ENCODE measurements around the gene KIF26B. TPM values are rescaled to one million over a fixed set of nuclear protein-coding genes. Genes with fewer than 3 reads are reported as not detected.

KIF26B gene
- polyA plus RNA-seq, 1 donor (not counting 4 experiments of a cell fraction or from before 2014, with no cell fraction given): 0.58 TPM

- Histone ChIP-seq H3K4me3 (ENCODE audit: control insufficient read depth in 2 of 3, extremely low read depth in 1 of 3, insufficient read depth in 2 of 3, low read depth in 1 of 3, low read length in 3 of 3) (no peak overlapping the region), H3K4me1 (ENCODE audit: control insufficient read depth, extremely low read depth, insufficient read depth, low read length) (no peaks in the 10 kb centered on the region), H3K9ac (ENCODE audit: control insufficient read depth, extremely low read depth, insufficient read depth, low read length) (no peak overlapping the region), H3K36me3 (ENCODE audit: control insufficient read depth in 2 of 2, extremely low read depth in 1 of 2, insufficient read depth in 2 of 2, low read length in 2 of 2) (no peaks in the 10 kb centered on the region), H3K9me1 (ENCODE audit: control insufficient read depth, extremely low read depth, insufficient read depth, low read length) (no peaks in the 10 kb centered on the region), H3K9me3 (ENCODE audit: control insufficient read depth, low read depth, low read length) (no peaks in the 10 kb centered on the region), H4K20me1 (ENCODE audit: control insufficient read depth, extremely low read depth, insufficient read depth, low read length) (no peaks in the 10 kb centered on the region), H3K27ac (ENCODE audit: control insufficient read depth, insufficient read depth, low read length) (no peak overlapping the region), H3K27me3 (ENCODE audit: control insufficient read depth, extremely low read depth, insufficient read depth, low read length) (no peaks in the 10 kb centered on the region), H2AFZ (ENCODE audit: control insufficient read depth, low read length) (no peak overlapping the region), H3K4me2 (ENCODE audit: control insufficient read depth, extremely low read depth, insufficient read depth, low read depth, low read length) (no peak overlapping the region), H3K79me2 (ENCODE audit: control insufficient read depth, insufficient read depth, low read length) (no peaks in the 10 kb centered on the region)
- FAIRE-seq (no peak), DNase-seq (ENCODE audit: low read depth, low spot score) (no peak)
- dilution Hi-C loops (cut with MboI; ENCODE audit: extremely low pct_ligation_motif_present, low sequenced_read_pairs): no loop called here
- TF ChIP-seq EZH2 (IDR thresholded peaks at IDR 0.05; ENCODE audit: low read length) (no peak), CTCF (optimal IDR thresholded peaks at IDR 0.05 in 1 of 3, IDR thresholded peaks at IDR 0.05 in 1 of 3, conservative IDR thresholded peaks at IDR 0.05 in 1 of 3; ENCODE audit: extremely low read depth in 1 of 3, insufficient read depth in 2 of 3, low read length in 3 of 3) (peak in 2 of 3 experiments; percentile 1 to 3)
Measured at GRCh38 chr1:245380790-245381535, 226.2 kb downstream of the KIF26B start.

- Histone ChIP-seq H3K4me2 (ENCODE audit: control insufficient read depth, extremely low read depth, insufficient read depth, low read depth, low read length) (no peak overlapping the region), H3K9ac (ENCODE audit: control insufficient read depth, extremely low read depth, insufficient read depth, low read length) (no peak overlapping the region), H3K4me1 (ENCODE audit: control insufficient read depth, extremely low read depth, insufficient read depth, low read length) (no peaks in the 10 kb centered on the region), H3K9me1 (ENCODE audit: control insufficient read depth, extremely low read depth, insufficient read depth, low read length) (no peaks in the 10 kb centered on the region), H4K20me1 (ENCODE audit: control insufficient read depth, extremely low read depth, insufficient read depth, low read length) (no peaks in the 10 kb centered on the region), H3K79me2 (ENCODE audit: control insufficient read depth, insufficient read depth, low read length) (no peaks in the 10 kb centered on the region), H3K27me3 (ENCODE audit: control insufficient read depth, extremely low read depth, insufficient read depth, low read length) (no peaks in the 10 kb centered on the region), H2AFZ (ENCODE audit: control insufficient read depth, low read length) (no peak overlapping the region), H3K36me3 (ENCODE audit: control insufficient read depth in 2 of 2, extremely low read depth in 1 of 2, insufficient read depth in 2 of 2, low read length in 2 of 2) (no peaks in the 10 kb centered on the region), H3K4me3 (ENCODE audit: control insufficient read depth in 2 of 3, extremely low read depth in 1 of 3, insufficient read depth in 2 of 3, low read depth in 1 of 3, low read length in 3 of 3) (no peak overlapping the region), H3K27ac (ENCODE audit: control insufficient read depth, insufficient read depth, low read length) (no peak overlapping the region), H3K9me3 (ENCODE audit: control insufficient read depth, low read depth, low read length) (no peaks in the 10 kb centered on the region)
- DNase-seq (ENCODE audit: low read depth, low spot score): no peak
- dilution Hi-C loops (cut with MboI; ENCODE audit: extremely low pct_ligation_motif_present, low sequenced_read_pairs): no loop called here
- no peak for TF ChIP-seq CTCF (optimal IDR thresholded peaks at IDR 0.05 in 1 of 3, IDR thresholded peaks at IDR 0.05 in 1 of 3, conservative IDR thresholded peaks at IDR 0.05 in 1 of 3; ENCODE audit: extremely low read depth in 1 of 3, insufficient read depth in 2 of 3, low read length in 3 of 3)
- no peak for TF ChIP-seq EZH2 (IDR thresholded peaks at IDR 0.05; ENCODE audit: low read length)
- no peak for FAIRE-seq
Measured at GRCh38 chr1:245382981-245383380, 228.2 kb downstream of the KIF26B start.
